Activated CD8-positive, alpha-beta T cell treated with anti-CD3 and anti-CD28 coated beads for 36 hours (primary cell): ENCODE data around the gene VEGFB. TPM values are rescaled to one million over a fixed set of nuclear protein-coding genes. Genes with fewer than 3 reads are reported as not detected.
"Not testable (repeated sequence)": the region's sequence is repeated elsewhere in the genome, so short reads cannot be mapped to it uniquely, and the experiment has no call there.

Experiments used
- ATAC-seq: fragments of 200-7000 bp; cut with Tn5 transposase; one replicate; pipeline ENCODE4 v1.10.0; 2021; ENCODE audit warnings: mild to moderate bottlenecking, moderate library complexity
- CTCF ChIA-PET: fragments of 350-600 bp; sonication (Branson Sonifier 250); formaldehyde crosslinking; loops from one replicate; lab custom pipeline; 2021; ENCODE audit warnings: antibody characterized with exemption; lab: Charles Lee
- POLR2A ChIA-PET: fragments of 350-600 bp; sonication (Branson Sonifier 250); formaldehyde crosslinking; loops from one replicate; lab custom pipeline; 2021; ENCODE audit warnings: antibody characterized with exemption; lab: Charles Lee
- DNase-seq: peaks from one replicate; pipeline ENCODE4 v3.0.0-alpha.2; 2020
- H3K27ac Mint-ChIP-seq: one replicate; pipeline ENCODE4 v1.8.0; 2021; ENCODE audit warnings: mild to moderate bottlenecking, mixed read lengths
- H3K27me3 Mint-ChIP-seq: one replicate; pipeline ENCODE4 v1.8.0; 2021; ENCODE audit warnings: mixed read lengths
- H3K36me3 Mint-ChIP-seq: one replicate; pipeline ENCODE4 v1.8.0; 2021; ENCODE audit warnings: low read depth, mixed read lengths
- H3K4me1 Mint-ChIP-seq: one replicate; pipeline ENCODE4 v1.8.0; 2021; ENCODE audit warnings: low read depth, mixed read lengths
- H3K4me3 Mint-ChIP-seq: one replicate; pipeline ENCODE4 v1.8.0; 2021; ENCODE audit warnings: mild to moderate bottlenecking, moderate library complexity, mixed read lengths
- H3K9me3 Mint-ChIP-seq: one replicate; pipeline ENCODE4 v1.8.0; 2021; ENCODE audit warnings: mixed read lengths
- CTCF ChIP-seq: fragments of 200-600 bp; IDR thresholded peaks from one replicate; pipeline ENCODE4 v1.8.0; 2022; ENCODE audit warnings: antibody characterized with exemption, mild to moderate bottlenecking
- intact Hi-C: fragments of 100-400 bp; cut with micrococcal nuclease; formaldehyde crosslinking; loops from one replicate; pipeline ENCODE4 v1.10.0; 2022
- total RNA-seq, 2 experiments: library from RNA; stranded (reverse); gene quantifications; one replicate each; pipeline ENCODE4 v1.2.3, GENCODE V29; 2021

The VEGFB gene
- total RNA-seq, 2 experiments from 2014 or later, result 86.6 to 104 TPM

GRCh38 chr11:64244966-64245365 is 10.6 kb downstream of the VEGFB start:
- ATAC-seq, result no peak
- TF ChIP-seq CTCF, result no peak
- no peak for DNase-seq
- ChIA-PET CTCF (interaction anchor here (0.9 to 4.6 kb wide), 9 partner anchors 11 to 87 kb away, joined by 3 to 35 read pairs (median 7); partner anchors contain the start of genes CATSPERZ, FERMT3, NUDT22 and PRDX5), POLR2A (interaction anchor here (0.6 to 10.0 kb wide), 8 partner anchors 9 to 73 kb away, joined by 3 to 132 read pairs (median 17); partner anchors contain the start of genes FERMT3, NUDT22, PRDX5 and TRMT112)
- H3K4me3 Mint-ChIP-seq, result peak overlapping the region; percentile 94
- peak overlapping the region; percentile 93 for H3K27ac Mint-ChIP-seq
- peaks cover 33% of the 10 kb centered on the region for H3K36me3 Mint-ChIP-seq
- intact Hi-C loops, result loop anchor here (10.0 kb wide), 1 partner anchor 60 kb away; the partner anchor contains the start of genes CATSPERZ and ESRRA
- no peaks in the 10 kb centered on the region for H3K27me3 Mint-ChIP-seq
- H3K9me3 Mint-ChIP-seq, result no peaks in the 10 kb centered on the region
- H3K4me1 Mint-ChIP-seq, result peaks cover 28% of the 10 kb centered on the region

GRCh38 chr11:64245401-64245796 is 11.0 kb downstream of the VEGFB start:
- CTCF ChIA-PET, result interaction anchor here (0.9 to 4.6 kb wide), 8 partner anchors 11 to 87 kb away, joined by 3 to 35 read pairs (median 6); partner anchors contain the start of genes CATSPERZ, FERMT3, NUDT22 and PRDX5
- DNase-seq (peak; percentile 59), ATAC-seq (no peak)

GRCh38 chr11:64245797-64246620 is 11.6 kb downstream of the VEGFB start:
- intact Hi-C loops, result loop anchor here (10.0 kb wide), 1 partner anchor 59 kb away; the partner anchor contains the start of genes CATSPERZ and ESRRA
- peak; percentile 90 for DNase-seq
- Mint-ChIP-seq H3K36me3 (peaks cover 28% of the 10 kb centered on the region), H3K9me3 (no peaks in the 10 kb centered on the region), H3K27ac (peak overlapping the region; percentile 93), H3K27me3 (no peaks in the 10 kb centered on the region), H3K4me1 (peaks cover 30% of the 10 kb centered on the region), H3K4me3 (peak overlapping the region; percentile 94)
- ATAC-seq, result peak; percentile 5
- ChIA-PET CTCF (interaction anchor here (0.9 to 4.6 kb wide), 11 partner anchors 10 to 86 kb away, joined by 3 to 35 read pairs (median 6); partner anchors contain the start of genes CATSPERZ, FERMT3, NUDT22 and PRDX5), POLR2A (interaction anchor here (0.6 to 10.0 kb wide), 10 partner anchors 9 to 1608 kb away, joined by 3 to 132 read pairs (median 12); partner anchors contain the start of genes FERMT3, NUDT22, PRDX5 and TRMT112)
- no peak for TF ChIP-seq CTCF

More at GRCh38 chr11:64245401-64245796, 11.0 kb downstream of the VEGFB start:
- H3K36me3 Mint-ChIP-seq, result peaks cover 30% of the 10 kb centered on the region
- POLR2A ChIA-PET, result interaction anchor here (0.9 to 10.0 kb wide), 8 partner anchors 9 to 72 kb away, joined by 3 to 132 read pairs (median 17); partner anchors contain the start of genes FERMT3, NUDT22, PRDX5 and TRMT112
- peak overlapping the region; percentile 94 for H3K4me3 Mint-ChIP-seq
- peaks cover 28% of the 10 kb centered on the region for H3K4me1 Mint-ChIP-seq
- no peak for TF ChIP-seq CTCF
- H3K27ac Mint-ChIP-seq, result peak overlapping the region; percentile 93
- H3K27me3 Mint-ChIP-seq, result no peaks in the 10 kb centered on the region
- no peaks in the 10 kb centered on the region for H3K9me3 Mint-ChIP-seq
- intact Hi-C loops, result loop anchor here (10.0 kb wide), 1 partner anchor 59 kb away; the partner anchor contains the start of genes CATSPERZ and ESRRA

GRCh38 chr11:64246621-64246870 is 12.2 kb downstream of the VEGFB start:
- not testable (repeated sequence) for H3K9me3 Mint-ChIP-seq, H3K27ac Mint-ChIP-seq, H3K27me3 Mint-ChIP-seq, DNase-seq
- ChIA-PET CTCF (interaction anchor here (0.9 to 4.6 kb wide), 6 partner anchors 13 to 71 kb away, joined by 3 to 35 read pairs (median 6); partner anchors contain the start of genes CATSPERZ, FERMT3, PRDX5 and TRMT112), POLR2A (interaction anchor here (0.6 to 10.0 kb wide), 6 partner anchors 8 to 1609 kb away, joined by 3 to 132 read pairs (median 12); partner anchors contain the start of gene FERMT3)
- H3K4me1 Mint-ChIP-seq, result peaks cover 30% of the 10 kb centered on the region
- peak overlapping the region; percentile 78 for H3K4me3 Mint-ChIP-seq
- peak; percentile 7 for ATAC-seq
- peaks cover 28% of the 10 kb centered on the region for H3K36me3 Mint-ChIP-seq
- intact Hi-C loops, result loop anchor here (10.0 kb wide), 1 partner anchor 58 kb away; the partner anchor contains the start of genes CATSPERZ and ESRRA
